Subcutaneous abdominal adipose tissue (tissue), 5 donors: ENCODE results near the gene CBX8.
"Not testable (repeated sequence)": the region's sequence is repeated elsewhere in the genome, so short reads cannot be mapped to it uniquely, and the experiment has no call there.

Source experiments
- H3K27ac ChIP-seq: one replicate; pipeline ENCODE4 v1.7.0; 2013; ENCODE audit warnings: low read depth, mild to moderate bottlenecking, inconsistent platforms, low read length, moderate library complexity
- H3K27me3 ChIP-seq, 5 donors: one replicate each; pipeline ENCODE4 v1.7.0; 2013; ENCODE audit warnings: low read length in 5 of 5, inconsistent platforms in 1 of 5; ENCODE audit not compliant: control insufficient read depth in 5 of 5, insufficient read depth in 4 of 5
- H3K36me3 ChIP-seq, 5 donors: one replicate each; pipeline ENCODE4 v1.7.0; 2013; ENCODE audit warnings: low read length in 5 of 5; ENCODE audit not compliant: control insufficient read depth in 5 of 5, insufficient read depth in 5 of 5
- H3K4me1 ChIP-seq, 5 donors: one replicate each; pipeline ENCODE4 v1.7.0; 2013; ENCODE audit warnings: low read length in 5 of 5, mild to moderate bottlenecking in 3 of 5, moderate library complexity in 1 of 5; ENCODE audit not compliant: control insufficient read depth in 5 of 5, insufficient read depth in 5 of 5
- H3K4me3 ChIP-seq, 5 donors: one replicate each; pipeline ENCODE4 v1.7.0; 2013; ENCODE audit warnings: low read length in 5 of 5, low read depth in 1 of 5
- H3K9ac ChIP-seq, 5 donors: one replicate each; pipeline ENCODE4 v1.7.0; 2013; ENCODE audit warnings: low read length in 5 of 5, mild to moderate bottlenecking in 4 of 5, moderate library complexity in 3 of 5
- H3K9me3 ChIP-seq, 5 donors: one replicate each; pipeline ENCODE4 v1.7.0; 2013; ENCODE audit warnings: low read length in 5 of 5; ENCODE audit not compliant: control insufficient read depth in 5 of 5
- donor health status: healthy.
- donor health status: healthy.
- donor health status: healthy.
- donor health status: healthy.
- donor health status: healthy.

The CBX8 gene

DNA sequence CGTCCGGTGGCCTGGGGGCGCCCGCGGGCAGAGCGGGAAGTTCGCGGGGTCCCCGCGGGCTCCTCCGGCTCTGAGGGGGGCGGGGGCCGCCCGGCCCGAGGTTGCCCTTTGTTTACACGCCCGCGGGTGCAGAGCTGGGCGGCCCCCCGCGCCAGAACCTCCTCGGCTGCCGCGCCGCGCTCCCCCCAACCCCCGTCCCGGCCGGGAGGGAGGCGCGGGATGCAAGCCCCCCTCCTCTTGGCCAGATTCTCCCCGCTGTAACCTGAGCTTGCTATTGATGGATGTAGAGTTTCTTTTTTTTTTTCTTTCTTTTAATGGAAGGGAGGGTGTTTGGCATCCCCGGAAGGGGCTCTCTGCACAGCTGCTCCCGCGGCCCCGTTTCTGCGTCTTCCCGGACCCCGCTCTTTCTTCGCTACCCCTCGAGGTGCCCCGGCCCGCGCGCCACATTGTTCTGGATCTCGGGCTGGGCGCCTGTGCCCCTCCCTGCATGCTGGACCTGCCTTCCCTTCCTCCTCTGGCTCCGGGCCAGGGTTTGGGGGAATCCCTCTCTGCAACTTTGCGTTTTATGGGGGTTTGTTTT lies 18.3 kb downstream of the CBX8 start:
- peak overlapping the region in 4 of 5 donors; percentile 47 to 64 (median 55) for H3K4me3 ChIP-seq
- peaks cover 2 to 26% (median 15%) of the 10 kb centered on the region in 5 donors for H3K4me1 ChIP-seq
- H3K36me3 ChIP-seq, result no peaks in the 10 kb centered on the region
- H3K27ac ChIP-seq, result no peak overlapping the region
- peaks cover 27 to 64% (median 33%) of the 10 kb centered on the region in 5 donors for H3K27me3 ChIP-seq
- H3K9me3 ChIP-seq, result no peaks in the 10 kb centered on the region
- H3K9ac ChIP-seq, result no peak overlapping the region

DNA sequence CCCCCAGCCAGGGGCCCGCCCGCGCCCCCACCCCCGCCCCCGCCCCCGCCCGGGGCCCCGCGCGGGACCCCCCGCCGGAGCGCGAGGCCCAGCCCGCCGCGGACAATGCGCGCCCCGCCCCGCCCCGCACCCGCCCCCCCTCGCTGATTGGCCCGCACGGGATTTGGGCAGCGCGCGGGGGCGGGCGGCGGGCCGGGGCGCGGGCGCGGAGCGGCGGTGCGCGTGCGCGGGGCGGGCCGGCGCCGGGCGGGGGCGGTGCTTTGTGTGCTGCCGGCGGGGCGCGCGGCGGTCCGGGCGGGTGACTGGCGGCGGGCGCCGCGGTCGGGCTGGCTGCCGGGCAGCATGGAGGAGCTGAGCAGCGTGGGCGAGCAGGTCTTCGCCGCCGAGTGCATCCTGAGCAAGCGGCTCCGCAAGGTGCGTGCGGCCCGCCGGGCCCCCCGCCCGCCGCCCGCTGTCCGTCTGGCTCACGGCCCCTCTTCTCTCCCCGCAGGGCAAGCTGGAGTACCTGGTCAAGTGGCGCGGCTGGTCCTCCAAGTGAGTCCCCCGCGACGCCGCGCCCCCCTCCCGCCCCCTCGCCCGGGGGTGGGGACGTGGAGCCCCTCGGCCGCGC lies 18.9 kb downstream of the CBX8 start, which contains the start of gene CBX2:
Gene CBX2 (plus strand): TSS at position 255 of the 610 bp plus-strand sequence. CDS start 88 bp downstream, at position 343.
- no peak within 1 kb of the TSS for H3K27ac ChIP-seq
- no peaks in the 10 kb centered on the region for H3K9me3 ChIP-seq
- H3K9ac ChIP-seq, result peak within 1 kb of the TSS in 3 of 5 donors; percentile 29 to 47 (median 42)
- peak within 1 kb of the TSS; percentile 47 to 64 (median 48) for H3K4me3 ChIP-seq
- peaks cover 27 to 61% (median 33%) of the 10 kb centered on the region in 5 donors for H3K27me3 ChIP-seq
- H3K4me1 ChIP-seq, result peaks cover 2 to 26% (median 15%) of the 10 kb centered on the region in 5 donors
- no peaks in the 10 kb centered on the region for H3K36me3 ChIP-seq

DNA sequence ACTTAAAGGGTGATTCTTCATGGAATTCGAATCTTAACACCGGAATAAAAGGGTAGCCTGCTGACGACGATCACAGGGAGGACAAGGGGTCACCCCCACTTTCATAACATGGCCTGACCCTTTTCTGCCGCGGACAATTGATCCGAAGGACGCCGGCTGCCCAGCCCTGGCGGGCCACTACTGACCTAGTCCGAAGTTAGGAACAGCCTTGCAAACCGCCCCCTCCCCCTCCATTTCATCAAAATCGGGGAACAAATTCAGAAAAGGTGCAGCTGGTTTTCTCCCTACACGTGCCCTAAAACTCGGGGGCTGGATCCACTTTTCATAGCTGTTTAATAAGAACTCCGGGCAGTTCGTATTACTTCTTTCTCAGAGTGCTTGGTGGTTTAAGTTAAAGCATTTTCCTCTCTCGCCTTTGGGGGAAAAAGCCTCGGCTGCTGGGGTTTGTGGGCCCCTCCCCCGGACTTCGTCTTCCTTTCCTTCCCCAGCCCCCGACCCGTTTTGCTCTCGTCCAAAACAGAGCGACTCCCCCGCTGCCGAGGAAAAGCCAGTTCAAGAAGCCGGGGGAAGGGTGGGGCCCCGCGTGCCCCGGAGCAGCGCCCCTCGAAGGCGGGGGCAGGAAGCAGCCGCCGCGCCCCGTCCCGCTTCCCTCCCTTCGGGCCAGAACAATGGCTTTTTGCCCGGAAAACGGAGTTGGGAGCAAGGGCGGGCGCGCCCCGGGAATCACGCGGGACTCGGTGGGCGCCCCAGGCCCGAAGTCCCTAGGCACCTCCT lies 19.6 kb downstream of the CBX8 start:
- H3K4me3 ChIP-seq, result peak overlapping the region; percentile 36 to 60 (median 48)
- peaks cover 2 to 26% (median 15%) of the 10 kb centered on the region in 5 donors for H3K4me1 ChIP-seq
- H3K36me3 ChIP-seq, result no peaks in the 10 kb centered on the region
- peak overlapping the region in 3 of 5 donors; percentile 29 to 47 (median 42) for H3K9ac ChIP-seq
- H3K27me3 ChIP-seq, result peaks cover 25 to 55% (median 32%) of the 10 kb centered on the region in 5 donors
- no peak overlapping the region for H3K27ac ChIP-seq
- no peaks in the 10 kb centered on the region for H3K9me3 ChIP-seq

DNA sequence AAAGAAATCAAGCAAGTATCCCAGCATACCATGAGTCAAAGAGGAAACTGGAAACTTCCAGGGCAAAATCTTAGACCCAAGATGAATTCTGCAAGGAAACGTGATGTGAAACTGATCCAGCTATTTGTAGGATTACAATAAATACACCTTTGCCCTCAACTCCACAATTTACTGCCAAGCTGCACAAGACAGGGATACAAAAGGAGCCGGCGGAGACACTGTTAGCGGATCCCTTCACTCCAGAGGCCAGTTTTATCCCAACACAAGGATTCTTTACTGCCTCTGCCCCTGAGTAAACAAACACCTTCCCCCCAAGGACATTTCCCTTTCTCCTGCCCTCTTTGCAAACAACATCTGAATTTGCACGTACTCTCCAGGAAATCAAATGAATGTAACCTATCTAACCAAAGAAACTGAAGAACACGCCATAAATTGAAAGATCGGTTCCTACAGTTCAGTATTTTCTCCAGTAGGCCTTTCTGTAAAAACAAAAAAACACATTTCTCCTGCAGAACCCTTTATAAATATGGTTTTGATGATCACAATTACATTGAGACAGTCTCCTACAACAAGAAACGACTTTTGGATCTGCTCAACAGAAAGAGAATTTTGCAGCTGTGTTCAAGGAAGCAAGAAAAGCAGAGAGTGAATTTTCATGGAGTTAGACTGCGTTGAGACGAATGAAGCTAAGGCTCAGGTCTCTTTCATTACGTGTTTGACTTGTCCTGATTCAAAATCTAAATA lies 20.3 kb downstream of the CBX8 start:
- Histone ChIP-seq H3K27ac (no peak overlapping the region), H3K4me1 (peaks cover 2 to 23% (median 15%) of the 10 kb centered on the region in 5 donors), H3K27me3 (peaks cover 22 to 54% (median 31%) of the 10 kb centered on the region in 5 donors), H3K9ac (no peak overlapping the region), H3K9me3 (no peaks in the 10 kb centered on the region), H3K36me3 (no peaks in the 10 kb centered on the region), H3K4me3 (peak overlapping the region in 4 of 5 donors; percentile 36 to 60 (median 51))

DNA sequence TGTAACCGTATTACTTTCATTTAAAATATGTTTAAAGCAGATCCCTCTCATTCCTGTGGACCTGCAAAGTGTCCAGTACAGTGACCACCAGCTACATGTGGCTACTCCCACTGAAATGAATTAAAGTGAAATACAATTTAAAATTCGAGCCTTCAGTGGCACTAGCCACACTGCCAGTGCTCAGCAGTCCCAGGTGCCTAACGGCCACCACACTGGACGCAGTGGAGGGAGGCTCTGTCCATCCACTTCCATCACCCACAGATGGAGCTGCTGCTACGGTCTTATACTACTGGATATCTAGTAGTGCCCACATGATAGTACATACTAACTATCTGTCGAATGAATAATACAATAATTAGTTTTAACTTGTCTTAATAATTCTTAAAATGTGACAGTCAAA lies 21.2 kb downstream of the CBX8 start:
- Histone ChIP-seq H3K4me1 (peaks cover 2 to 23% (median 15%) of the 10 kb centered on the region in 5 donors), H3K27me3 (peaks cover 18 to 56% (median 28%) of the 10 kb centered on the region in 5 donors), H3K9ac (no peak overlapping the region), H3K4me3 (no peak overlapping the region), H3K9me3 (no peaks in the 10 kb centered on the region), H3K36me3 (no peaks in the 10 kb centered on the region), H3K27ac (no peak overlapping the region)

DNA sequence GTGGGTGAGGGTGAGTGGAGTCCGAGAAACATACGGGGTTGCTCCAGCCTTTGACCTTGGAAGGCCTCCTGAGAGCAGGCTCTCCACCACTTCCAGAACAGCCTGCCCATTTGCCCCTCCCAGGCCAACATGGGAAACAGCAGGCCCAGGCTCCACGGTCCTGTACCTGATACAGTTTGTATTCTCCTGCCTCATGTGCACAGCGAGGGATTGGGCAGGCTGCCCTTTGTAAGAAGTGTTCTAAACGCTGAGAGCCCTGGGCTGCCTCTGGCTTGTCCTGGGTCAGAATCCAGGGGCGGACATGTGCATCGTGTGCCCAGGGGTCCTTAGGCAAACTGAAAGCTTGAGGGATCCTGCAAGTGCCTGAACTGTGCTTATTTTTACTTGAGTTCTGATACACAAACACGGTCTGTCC lies 22.3 kb downstream of the CBX8 start:
- H3K4me3 ChIP-seq, result no peak overlapping the region
- H3K36me3 ChIP-seq, result no peaks in the 10 kb centered on the region
- peaks cover 2 to 23% (median 15%) of the 10 kb centered on the region in 5 donors for H3K4me1 ChIP-seq
- peaks cover 20 to 52% (median 30%) of the 10 kb centered on the region in 5 donors for H3K27me3 ChIP-seq
- no peak overlapping the region for H3K27ac ChIP-seq
- no peaks in the 10 kb centered on the region for H3K9me3 ChIP-seq
- H3K9ac ChIP-seq, result no peak overlapping the region

DNA sequence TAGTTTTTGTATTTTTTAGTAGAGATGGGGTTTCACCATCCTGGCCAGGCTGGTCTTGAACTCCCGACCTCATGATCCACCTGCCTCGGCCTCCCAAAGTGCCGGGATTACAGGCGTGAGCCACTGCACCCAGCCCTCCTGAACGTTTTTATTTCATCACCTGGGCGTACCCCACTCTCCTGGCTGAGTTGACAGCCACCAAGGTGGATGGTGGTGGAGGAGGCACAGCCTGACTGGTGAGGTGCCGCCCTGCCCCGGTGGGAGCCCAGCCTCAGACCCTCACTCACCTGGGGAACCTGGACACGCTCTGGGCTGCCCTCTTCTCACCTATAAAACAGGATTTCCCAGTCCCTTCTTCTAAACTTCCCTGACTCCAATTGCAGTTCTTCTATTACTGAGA lies 24.2 kb downstream of the CBX8 start:
- Histone ChIP-seq H3K4me1 (peaks cover 2 to 13% (median 8%) of the 10 kb centered on the region in 5 donors), H3K27me3 (peaks cover 21 to 47% (median 32%) of the 10 kb centered on the region in 5 donors)
- H3K36me3 ChIP-seq, H3K27ac ChIP-seq, H3K9me3 ChIP-seq, H3K9ac ChIP-seq, H3K4me3 ChIP-seq: not testable (repeated sequence)

DNA sequence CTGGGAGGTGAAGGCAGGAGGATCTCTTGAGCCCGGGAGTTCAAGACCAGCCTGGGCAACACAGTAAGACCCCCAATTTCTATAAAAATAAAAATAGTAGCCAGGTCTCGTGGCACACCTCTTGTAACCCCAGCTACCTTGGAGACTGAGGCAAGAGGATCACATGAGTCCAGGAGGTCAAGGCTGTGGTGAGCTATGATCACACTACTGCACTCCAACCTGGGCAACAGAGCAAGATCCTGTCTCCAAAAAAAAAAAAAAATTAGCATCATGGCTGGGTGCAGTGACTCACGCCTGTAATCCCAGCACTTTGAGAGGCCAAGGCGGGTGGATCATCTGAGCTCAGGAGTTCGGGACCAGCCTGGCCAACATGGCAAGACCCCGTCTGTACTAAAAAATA lies 25.6 kb downstream of the CBX8 start:
- H3K4me3 ChIP-seq, result no peak overlapping the region
- H3K27me3 ChIP-seq, result peaks cover 18 to 37% (median 23%) of the 10 kb centered on the region in 5 donors
- no peaks in the 10 kb centered on the region for H3K36me3 ChIP-seq
- no peak overlapping the region for H3K9ac ChIP-seq
- H3K27ac ChIP-seq, result no peak overlapping the region
- H3K9me3 ChIP-seq, result no peaks in the 10 kb centered on the region
- peaks cover 0 to 2% (median 0%) of the 10 kb centered on the region in 5 donors for H3K4me1 ChIP-seq

DNA sequence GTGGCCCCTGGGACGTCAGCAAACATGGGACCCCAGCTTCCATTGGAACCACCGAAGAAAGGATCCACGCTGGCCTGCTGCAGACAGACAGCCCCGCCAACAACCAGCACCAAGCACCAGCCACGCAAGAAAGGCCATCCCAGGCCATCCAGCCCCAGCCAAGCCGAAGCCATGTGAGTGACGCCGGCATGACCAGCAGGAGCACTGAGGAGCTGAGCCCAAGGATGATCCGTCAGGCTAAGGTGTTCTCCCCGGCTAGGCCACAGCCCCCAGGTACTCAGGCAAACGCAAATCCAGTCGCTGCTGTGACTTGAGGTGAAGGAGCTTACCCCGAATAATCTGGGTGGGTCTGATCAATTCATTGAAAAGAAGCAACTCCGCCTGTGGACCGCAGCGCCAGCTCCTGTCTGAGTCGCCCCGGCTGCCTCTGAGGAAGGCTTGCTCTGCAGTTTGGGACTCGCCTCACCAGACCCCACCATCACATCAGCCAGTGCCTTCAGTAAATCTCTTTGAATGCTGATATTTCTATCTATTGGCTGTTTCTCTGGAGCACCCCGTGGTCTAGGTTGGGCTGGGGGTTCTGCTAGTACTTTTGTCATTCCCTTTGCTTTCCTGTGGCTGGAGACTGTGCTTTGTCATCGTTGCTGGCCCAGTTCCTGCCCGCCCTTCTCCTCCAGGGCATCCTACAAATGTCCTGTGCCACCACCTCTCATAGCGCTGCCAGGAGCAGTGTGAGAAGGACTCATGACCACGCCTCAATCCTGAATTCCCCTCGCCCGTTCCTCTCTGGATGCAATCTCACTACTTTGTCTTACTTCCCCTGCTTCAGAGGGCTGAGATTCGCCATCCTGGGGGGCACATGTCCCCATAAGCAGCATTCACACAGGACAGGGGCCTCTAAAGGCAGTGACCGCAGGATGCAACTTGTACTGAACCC lies 27.0 kb downstream of the CBX8 start:
- no peaks in the 10 kb centered on the region for H3K9me3 ChIP-seq
- H3K36me3 ChIP-seq, result no peaks in the 10 kb centered on the region
- H3K27me3 ChIP-seq, result peaks cover 6 to 23% (median 22%) of the 10 kb centered on the region in 5 donors
- no peak overlapping the region for H3K4me3 ChIP-seq
- H3K27ac ChIP-seq, result no peak overlapping the region
- peaks cover 0 to 2% (median 0%) of the 10 kb centered on the region in 5 donors for H3K4me1 ChIP-seq
- no peak overlapping the region for H3K9ac ChIP-seq
